WI38 (cell line): ENCODE measurements around the gene AFAP1L2.

ENCODE experiments used
- H3K4me3 ChIP-seq: 2 replicates; pipeline ENCODE4 v1.5.1; 2011; ENCODE audit warnings: low read depth, mild to moderate bottlenecking, control low read depth, low read length
- CTCF ChIP-seq: IDR thresholded peaks from 2 replicates; pipeline ENCODE4 v1.5.1; 2012; ENCODE audit warnings: low read depth, mild to moderate bottlenecking, control low read depth, low read length

AFAP1L2 gene

DNA sequence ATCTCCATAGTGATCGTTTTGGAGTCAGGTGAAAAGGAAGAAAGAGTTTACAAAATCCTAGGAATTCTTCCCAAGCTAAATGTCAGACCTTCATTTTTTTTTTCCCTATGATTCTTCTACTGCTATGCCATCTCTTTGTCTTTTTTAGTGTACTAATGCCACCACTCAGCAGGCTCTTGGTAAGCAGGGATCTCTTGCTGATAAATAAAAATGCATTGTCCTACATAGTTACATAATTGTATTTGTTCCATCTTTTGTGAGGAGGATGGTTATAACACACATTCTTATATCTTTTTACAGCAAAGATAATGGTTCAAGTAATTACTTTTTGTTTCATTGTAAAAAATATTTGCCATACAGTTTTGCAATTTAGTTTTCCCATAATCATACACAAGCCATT lies 36.8 kb upstream of the AFAP1L2 start:
- no peak for TF ChIP-seq CTCF

GRCh38 chr10:114437473-114438292 lies 33.4 kb upstream of the AFAP1L2 start:
- peak; percentile 57 for TF ChIP-seq CTCF
- H3K4me3 ChIP-seq: no peak overlapping the region

More for the DNA sequence above, 36.8 kb upstream of the AFAP1L2 start:
- no peak overlapping the region for H3K4me3 ChIP-seq

GRCh38 chr10:114436941-114437340 lies 32.6 kb upstream of the AFAP1L2 start:
- no peak overlapping the region for H3K4me3 ChIP-seq
- no peak for TF ChIP-seq CTCF

DNA sequence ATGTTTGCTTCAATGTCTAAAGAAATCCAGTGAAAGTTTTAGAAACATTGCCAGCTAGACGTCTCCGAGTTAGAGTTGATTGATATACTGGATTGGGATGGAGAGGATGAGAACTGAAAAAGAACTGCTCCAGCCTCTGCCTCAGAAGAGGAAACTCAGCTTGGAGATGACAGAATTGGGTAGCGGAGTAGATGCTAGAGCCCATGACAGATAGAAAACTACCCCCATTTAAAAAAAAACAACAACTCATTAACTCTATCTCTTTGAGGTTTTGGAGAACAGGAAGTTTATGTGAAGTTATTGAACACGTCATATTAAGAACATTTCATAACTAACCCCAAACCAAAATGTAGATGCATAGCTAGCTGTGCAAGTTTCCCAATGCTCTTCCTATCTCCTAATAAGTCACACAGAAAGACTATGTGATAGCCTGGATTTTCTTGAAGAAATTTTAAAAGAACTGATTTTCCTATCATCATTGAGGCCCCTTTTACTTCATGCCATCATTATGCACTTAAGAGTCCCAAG lies 28.3 kb upstream of the AFAP1L2 start:
- H3K4me3 ChIP-seq: no peak overlapping the region
- TF ChIP-seq CTCF: no peak

- H3K4me3 ChIP-seq: no peak overlapping the region
- TF ChIP-seq CTCF: no peak
Observed at GRCh38 chr10:114431414-114432135, 27.3 kb upstream of the AFAP1L2 start.

- no peak overlapping the region for H3K4me3 ChIP-seq
- TF ChIP-seq CTCF: no peak
Observed at GRCh38 chr10:114430688-114431413, 26.5 kb upstream of the AFAP1L2 start.
